GM18505 (cell line): ENCODE results near the gene PLEKHM3.

ENCODE experiments used
- ATAC-seq: cut with Tn5 transposase; IDR thresholded peaks from one replicate; pipeline ENCODE4 v1.9.1; 2021; ENCODE audit not compliant: unreplicated experiment
- POLR2A ChIP-seq: IDR thresholded peaks from 4 replicates; pipeline ENCODE4 v1.6.1; 2011; ENCODE audit warnings: borderline replicate concordance; ENCODE audit not compliant: insufficient read depth, insufficient read length; ENCODE audit errors: extremely low read depth

The PLEKHM3 gene

DNA sequence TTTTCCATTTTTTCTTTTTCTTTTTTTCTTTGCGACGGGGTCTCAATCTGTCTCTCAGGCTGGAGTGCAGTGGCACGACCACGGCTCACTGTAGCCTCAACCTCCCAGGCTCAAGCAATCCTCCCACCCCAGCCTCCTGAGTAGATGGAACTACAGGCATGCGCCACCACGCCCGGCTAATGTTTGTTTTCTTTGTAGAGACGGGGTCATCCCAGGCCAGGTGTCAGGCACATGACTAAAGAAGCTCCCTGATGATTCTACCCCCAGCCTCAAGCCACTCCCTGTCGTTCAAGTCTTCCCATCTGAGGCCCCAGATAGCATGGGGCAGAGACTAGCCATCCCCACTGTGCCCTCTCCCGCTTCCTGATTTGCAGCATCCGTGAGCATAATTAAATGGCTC, 245.8 kb downstream of the PLEKHM3 start:
- no peak for ATAC-seq
- TF ChIP-seq POLR2A, result no peak

GRCh38 chr2:207778298-207778882, 246.9 kb downstream of the PLEKHM3 start:
- no peak for ATAC-seq
- TF ChIP-seq POLR2A, result no peak

- ATAC-seq, result no peak
- TF ChIP-seq POLR2A, result no peak
These were observed 248.2 kb downstream of the PLEKHM3 start for GRCh38 chr2:207777124-207777523.

DNA sequence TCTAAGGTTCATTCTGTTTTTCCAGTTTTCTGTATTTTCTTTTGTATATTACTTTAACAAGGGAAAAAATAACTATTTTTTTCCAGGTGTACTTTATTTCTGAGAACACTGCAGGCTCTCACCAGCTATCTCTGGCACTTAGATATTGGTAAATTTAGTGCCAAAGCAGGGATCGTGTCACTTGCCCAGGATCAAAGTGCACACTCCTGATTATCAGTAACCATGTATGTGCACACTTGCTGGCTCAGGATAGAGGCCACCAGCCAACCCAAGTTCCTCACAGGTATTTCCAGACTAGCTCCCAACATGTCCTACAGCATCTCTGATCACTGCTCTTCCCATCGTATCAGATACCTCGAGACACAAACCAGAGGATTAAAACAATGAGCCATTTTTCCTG, 249.9 kb downstream of the PLEKHM3 start:
- no peak for TF ChIP-seq POLR2A
- ATAC-seq, result no peak

- TF ChIP-seq POLR2A, result no peak
- no peak for ATAC-seq
These were observed 252.5 kb downstream of the PLEKHM3 start for GRCh38 chr2:207772844-207773205.

GRCh38 chr2:207772081-207772843, 253.1 kb downstream of the PLEKHM3 start:
- TF ChIP-seq POLR2A, result no peak
- ATAC-seq, result no peak

DNA sequence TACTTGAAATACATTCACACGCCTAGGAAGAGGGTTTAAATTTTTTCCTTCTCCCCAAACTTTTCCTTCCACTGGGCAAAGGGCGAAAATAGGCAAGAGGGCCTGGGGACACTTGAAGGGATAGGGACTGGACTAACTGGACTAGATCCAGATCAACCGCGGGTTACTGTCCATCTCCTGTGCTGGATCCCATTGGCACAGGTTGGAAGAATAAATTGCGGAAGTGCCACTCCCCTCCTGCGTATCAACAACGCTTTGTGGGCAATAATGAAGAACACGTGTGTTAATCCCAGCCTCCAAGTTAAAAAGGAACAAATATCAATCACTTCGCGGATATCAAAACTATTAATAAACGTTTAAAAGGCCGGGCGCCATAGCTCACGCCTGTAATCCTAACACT, 253.9 kb downstream of the PLEKHM3 start:
- no peak for TF ChIP-seq POLR2A
- ATAC-seq, result no peak
